Measurements from ENCODE around the gene ACO2.

ACO2 gene

GRCh38 chr22:41543854-41544670, 75.1 kb downstream of the ACO2 start, which contains the start of gene POLR3H:
TSS of gene POLR3H (minus strand) at chr22:41544470. CDS start at chr22:41544101, 369 bp downstream.
- Histone ChIP-seq H3K9ac (ENCODE audit: low read depth, low read length, poor library complexity, severe bottlenecking) (peak within 1 kb of the TSS; percentile 87), H3K4me1 (ENCODE audit: insufficient read depth, low read length, poor library complexity, severe bottlenecking) (peaks cover 25% of the 10 kb centered on the region), H2AFZ (ENCODE audit: low read length) (peak within 1 kb of the TSS; percentile 95), H3K9me3 (ENCODE audit: insufficient read depth, low read depth, low read length) (no peaks in the 10 kb centered on the region), H3K4me3 (ENCODE audit: low read length, poor library complexity, severe bottlenecking) (peak within 1 kb of the TSS; percentile 93), H3K79me2 (ENCODE audit: insufficient read depth, low read length) (peaks cover 38% of the 10 kb centered on the region), H4K20me1 (ENCODE audit: insufficient read depth, low read length, poor library complexity, severe bottlenecking) (peaks cover 13% of the 10 kb centered on the region), H3F3A (ENCODE audit: low read depth) (no peaks in the 10 kb centered on the region), H3K4me2 (ENCODE audit: low read depth, low read length, poor library complexity, severe bottlenecking) (peak within 1 kb of the TSS; percentile 90), H3K9me2 (replicated peaks; ENCODE audit: low read depth, low read length) (no peaks in the 10 kb centered on the region), H3K36me3 (ENCODE audit: insufficient read depth, low read length) (no peaks in the 10 kb centered on the region), H3K27me3 (ENCODE audit: insufficient read depth, low read length, poor library complexity, severe bottlenecking) (no peaks in the 10 kb centered on the region)
- TF ChIP-seq CTCF (conservative IDR thresholded peaks at IDR 0.05; ENCODE audit: low read length): peak; percentile 78
- TF ChIP-seq EZH2phosphoT487 (IDR thresholded peaks at IDR 0.05; ENCODE audit: borderline replicate concordance): no peak

- TF ChIP-seq EZH2phosphoT487 (IDR thresholded peaks at IDR 0.05; ENCODE audit: borderline replicate concordance) (no peak), CTCF (conservative IDR thresholded peaks at IDR 0.05; ENCODE audit: low read length) (no peak)
- no peaks in the 10 kb centered on the region for H3K9me3 ChIP-seq (ENCODE audit: insufficient read depth, low read depth, low read length)
Measured at GRCh38 chr22:41544671-41545476, 76.0 kb downstream of the ACO2 start.

GRCh38 chr22:41548830-41549211, 79.9 kb downstream of the ACO2 start:
- H3K4me3 ChIP-seq (ENCODE audit: low read length, poor library complexity, severe bottlenecking): no peak overlapping the region
- no peaks in the 10 kb centered on the region for H4K20me1 ChIP-seq (ENCODE audit: insufficient read depth, low read length, poor library complexity, severe bottlenecking)
- H3K4me1 ChIP-seq (ENCODE audit: insufficient read depth, low read length, poor library complexity, severe bottlenecking): peaks cover 5% of the 10 kb centered on the region
- no peak overlapping the region for H2AFZ ChIP-seq (ENCODE audit: low read length)
- H3K36me3 ChIP-seq (ENCODE audit: insufficient read depth, low read length): no peaks in the 10 kb centered on the region
- H3K9ac ChIP-seq (ENCODE audit: low read depth, low read length, poor library complexity, severe bottlenecking): no peak overlapping the region
- TF ChIP-seq CTCF (conservative IDR thresholded peaks at IDR 0.05; ENCODE audit: low read length) (no peak), EZH2phosphoT487 (IDR thresholded peaks at IDR 0.05; ENCODE audit: borderline replicate concordance) (no peak)
- H3K4me2 ChIP-seq (ENCODE audit: low read depth, low read length, poor library complexity, severe bottlenecking): no peak overlapping the region
- H3K79me2 ChIP-seq (ENCODE audit: insufficient read depth, low read length): peaks cover 4% of the 10 kb centered on the region; the same call in 1 of the 2 replicates
- no peaks in the 10 kb centered on the region for H3K9me2 ChIP-seq (replicated peaks; ENCODE audit: low read depth, low read length)
- H3K27me3 ChIP-seq (ENCODE audit: insufficient read depth, low read length, poor library complexity, severe bottlenecking): no peaks in the 10 kb centered on the region
- H3K9me3 ChIP-seq (ENCODE audit: insufficient read depth, low read depth, low read length): no peaks in the 10 kb centered on the region
- H3F3A ChIP-seq (ENCODE audit: low read depth): no peaks in the 10 kb centered on the region

More at GRCh38 chr22:41544671-41545476, 76.0 kb downstream of the ACO2 start:
- Histone ChIP-seq H3F3A (ENCODE audit: low read depth) (no peaks in the 10 kb centered on the region), H3K4me3 (ENCODE audit: low read length, poor library complexity, severe bottlenecking) (peak overlapping the region; percentile 93), H4K20me1 (ENCODE audit: insufficient read depth, low read length, poor library complexity, severe bottlenecking) (peaks cover 13% of the 10 kb centered on the region), H3K4me2 (ENCODE audit: low read depth, low read length, poor library complexity, severe bottlenecking) (peak overlapping the region; percentile 90), H3K4me1 (ENCODE audit: insufficient read depth, low read length, poor library complexity, severe bottlenecking) (peaks cover 25% of the 10 kb centered on the region), H3K27me3 (ENCODE audit: insufficient read depth, low read length, poor library complexity, severe bottlenecking) (no peaks in the 10 kb centered on the region), H3K36me3 (ENCODE audit: insufficient read depth, low read length) (no peaks in the 10 kb centered on the region), H3K79me2 (ENCODE audit: insufficient read depth, low read length) (peaks cover 38% of the 10 kb centered on the region), H2AFZ (ENCODE audit: low read length) (peak overlapping the region; percentile 63; the same call in 1 of the 2 replicates), H3K9me2 (replicated peaks; ENCODE audit: low read depth, low read length) (no peaks in the 10 kb centered on the region), H3K9ac (ENCODE audit: low read depth, low read length, poor library complexity, severe bottlenecking) (peak overlapping the region; percentile 48)
